ENCODE measurements around the gene SERPINA7.
"Not testable (repeated sequence)": the region's sequence is repeated elsewhere in the genome, so short reads cannot be mapped to it uniquely, and the experiment has no call there.

The SERPINA7 gene

DNA sequence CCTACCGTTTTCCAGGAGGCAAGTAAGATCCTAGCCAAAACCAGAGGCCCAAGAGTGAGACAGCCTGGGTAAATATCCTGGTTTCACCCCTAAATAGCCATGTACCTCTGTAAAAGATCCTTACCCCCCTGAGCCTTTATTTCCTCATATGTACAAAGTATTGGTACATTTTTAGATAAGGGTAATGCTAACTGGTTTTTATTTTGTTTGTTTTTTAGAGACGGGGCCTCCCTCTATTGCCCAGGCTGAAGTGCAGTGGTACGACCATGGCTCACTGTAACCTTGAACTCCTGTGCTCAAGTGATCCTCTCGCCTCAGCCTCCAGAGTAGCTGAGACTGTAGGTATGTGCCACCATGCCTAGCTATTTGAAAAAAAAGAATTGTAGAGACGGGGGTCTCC lies 29.4 kb downstream of the SERPINA7 start:
- no peak for TF ChIP-seq EZH2 (IDR thresholded peaks at IDR 0.05; ENCODE audit: borderline replicate concordance, low read length)
- TF ChIP-seq, protein P1, sequence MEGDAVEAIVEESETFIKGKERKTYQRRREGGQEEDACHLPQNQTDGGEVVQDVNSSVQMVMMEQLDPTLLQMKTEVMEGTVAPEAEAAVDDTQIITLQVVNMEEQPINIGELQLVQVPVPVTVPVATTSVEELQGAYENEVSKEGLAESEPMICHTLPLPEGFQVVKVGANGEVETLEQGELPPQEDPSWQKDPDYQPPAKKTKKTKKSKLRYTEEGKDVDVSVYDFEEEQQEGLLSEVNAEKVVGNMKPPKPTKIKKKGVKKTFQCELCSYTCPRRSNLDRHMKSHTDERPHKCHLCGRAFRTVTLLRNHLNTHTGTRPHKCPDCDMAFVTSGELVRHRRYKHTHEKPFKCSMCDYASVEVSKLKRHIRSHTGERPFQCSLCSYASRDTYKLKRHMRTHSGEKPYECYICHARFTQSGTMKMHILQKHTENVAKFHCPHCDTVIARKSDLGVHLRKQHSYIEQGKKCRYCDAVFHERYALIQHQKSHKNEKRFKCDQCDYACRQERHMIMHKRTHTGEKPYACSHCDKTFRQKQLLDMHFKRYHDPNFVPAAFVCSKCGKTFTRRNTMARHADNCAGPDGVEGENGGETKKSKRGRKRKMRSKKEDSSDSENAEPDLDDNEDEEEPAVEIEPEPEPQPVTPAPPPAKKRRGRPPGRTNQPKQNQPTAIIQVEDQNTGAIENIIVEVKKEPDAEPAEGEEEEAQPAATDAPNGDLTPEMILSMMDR (IDR thresholded peaks at IDR 0.05; ENCODE audit: low read length): no peak
- H3K4me1 ChIP-seq (ENCODE audit: insufficient read depth, low read length, severe bottlenecking): no peaks in the 10 kb centered on the region
- H3K79me2 ChIP-seq (ENCODE audit: insufficient read depth, low read length): no peaks in the 10 kb centered on the region
- H3F3A ChIP-seq (ENCODE audit: insufficient read depth, low read length): no peaks in the 10 kb centered on the region
- H3K36me3 ChIP-seq (ENCODE audit: insufficient read depth, low read length): no peaks in the 10 kb centered on the region
- H2AFZ ChIP-seq (ENCODE audit: low read length): no peak overlapping the region
- H3K27me3 ChIP-seq (ENCODE audit: insufficient read depth, low read length): no peaks in the 10 kb centered on the region
- no peak overlapping the region for H3K4me2 ChIP-seq (ENCODE audit: low read length)
- no peak overlapping the region for H3K4me3 ChIP-seq (ENCODE audit: low read depth, low read length, poor library complexity, severe bottlenecking)
- H3K9me3 ChIP-seq (ENCODE audit: low read length): no peaks in the 10 kb centered on the region
- no peaks in the 10 kb centered on the region for H4K20me1 ChIP-seq (ENCODE audit: insufficient read depth, low read length)
- no peak overlapping the region for H3K9ac ChIP-seq (ENCODE audit: low read length)
- H3K27ac ChIP-seq (ENCODE audit: low read depth, low read length, poor library complexity, severe bottlenecking): no peak overlapping the region
- H3K9me2 ChIP-seq (ENCODE audit: low read depth, low read length): no peaks in the 10 kb centered on the region

DNA sequence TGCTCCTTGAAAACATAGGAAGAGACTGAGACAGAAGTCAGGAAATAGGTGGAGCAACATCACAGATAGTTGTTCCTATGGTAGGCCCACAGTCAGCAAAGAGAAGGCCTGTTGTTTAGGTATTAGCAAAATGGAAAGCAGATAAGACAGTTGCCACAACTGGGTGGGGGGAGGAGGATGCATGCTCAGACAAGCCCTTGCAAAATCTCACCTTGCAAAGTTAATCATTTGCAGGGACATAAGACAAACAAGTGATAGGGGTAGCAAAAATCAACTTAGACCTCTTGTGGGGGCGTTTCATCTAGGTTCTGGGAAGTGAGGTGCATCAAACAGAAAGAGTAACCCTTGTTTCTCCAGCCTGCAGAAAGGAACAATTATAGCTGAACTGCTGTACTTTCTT lies 30.7 kb downstream of the SERPINA7 start:
- H3K4me2 ChIP-seq (ENCODE audit: low read length): no peak overlapping the region
- no peak for TF ChIP-seq EZH2 (IDR thresholded peaks at IDR 0.05; ENCODE audit: borderline replicate concordance, low read length)
- TF ChIP-seq, protein P1 (IDR thresholded peaks at IDR 0.05; ENCODE audit: low read length): no peak
- no peak overlapping the region for H3K9ac ChIP-seq (ENCODE audit: low read length)
- no peaks in the 10 kb centered on the region for H3K4me1 ChIP-seq (ENCODE audit: insufficient read depth, low read length, severe bottlenecking)
- no peaks in the 10 kb centered on the region for H3K36me3 ChIP-seq (ENCODE audit: insufficient read depth, low read length)
- H3K27ac ChIP-seq (ENCODE audit: low read depth, low read length, poor library complexity, severe bottlenecking): no peak overlapping the region
- no peaks in the 10 kb centered on the region for H4K20me1 ChIP-seq (ENCODE audit: insufficient read depth, low read length)
- H3K27me3 ChIP-seq (ENCODE audit: insufficient read depth, low read length): no peaks in the 10 kb centered on the region
- no peaks in the 10 kb centered on the region for H3K9me2 ChIP-seq (ENCODE audit: low read depth, low read length)
- H3K9me3 ChIP-seq (ENCODE audit: low read length): no peaks in the 10 kb centered on the region
- no peak overlapping the region for H3K4me3 ChIP-seq (ENCODE audit: low read depth, low read length, poor library complexity, severe bottlenecking)
- H3F3A ChIP-seq (ENCODE audit: insufficient read depth, low read length): no peaks in the 10 kb centered on the region
- H3K79me2 ChIP-seq (ENCODE audit: insufficient read depth, low read length): no peaks in the 10 kb centered on the region
- no peak overlapping the region for H2AFZ ChIP-seq (ENCODE audit: low read length)

DNA sequence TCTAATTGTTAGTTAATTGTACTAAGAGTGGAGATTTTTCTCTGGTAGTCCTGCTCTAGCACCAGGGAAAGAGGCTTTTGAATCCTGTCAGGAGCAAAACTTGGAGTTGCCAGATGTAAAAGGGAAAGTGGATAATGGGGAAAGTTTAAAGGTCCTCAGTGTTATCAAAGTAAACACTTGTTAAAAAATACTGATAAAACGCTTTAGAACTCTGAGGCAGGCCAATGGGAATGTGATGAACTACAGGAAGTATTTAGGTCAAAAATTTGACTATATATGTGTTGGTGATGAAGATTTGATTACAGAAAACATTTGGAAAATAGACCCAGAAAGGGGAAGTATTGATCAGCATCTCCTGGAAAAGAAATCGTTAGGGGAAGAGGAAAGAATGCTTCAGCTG lies 32.8 kb downstream of the SERPINA7 start:
- H3K9me3 ChIP-seq (ENCODE audit: low read length): no peaks in the 10 kb centered on the region
- no peak overlapping the region for H3K4me3 ChIP-seq (ENCODE audit: low read depth, low read length, poor library complexity, severe bottlenecking)
- no peaks in the 10 kb centered on the region for H3K9me2 ChIP-seq (ENCODE audit: low read depth, low read length)
- H3K4me2 ChIP-seq (ENCODE audit: low read length): no peak overlapping the region
- H3F3A ChIP-seq (ENCODE audit: insufficient read depth, low read length): no peaks in the 10 kb centered on the region
- no peak overlapping the region for H2AFZ ChIP-seq (ENCODE audit: low read length)
- no peaks in the 10 kb centered on the region for H3K27me3 ChIP-seq (ENCODE audit: insufficient read depth, low read length)
- H3K4me1 ChIP-seq (ENCODE audit: insufficient read depth, low read length, severe bottlenecking): no peaks in the 10 kb centered on the region
- H4K20me1 ChIP-seq (ENCODE audit: insufficient read depth, low read length): no peaks in the 10 kb centered on the region
- no peaks in the 10 kb centered on the region for H3K79me2 ChIP-seq (ENCODE audit: insufficient read depth, low read length)
- H3K36me3 ChIP-seq (ENCODE audit: insufficient read depth, low read length): no peaks in the 10 kb centered on the region
- no peak overlapping the region for H3K27ac ChIP-seq (ENCODE audit: low read depth, low read length, poor library complexity, severe bottlenecking)
- no peak overlapping the region for H3K9ac ChIP-seq (ENCODE audit: low read length)
- TF ChIP-seq, protein P1 (IDR thresholded peaks at IDR 0.05; ENCODE audit: low read length): no peak
- no peak for TF ChIP-seq EZH2 (IDR thresholded peaks at IDR 0.05; ENCODE audit: borderline replicate concordance, low read length)

DNA sequence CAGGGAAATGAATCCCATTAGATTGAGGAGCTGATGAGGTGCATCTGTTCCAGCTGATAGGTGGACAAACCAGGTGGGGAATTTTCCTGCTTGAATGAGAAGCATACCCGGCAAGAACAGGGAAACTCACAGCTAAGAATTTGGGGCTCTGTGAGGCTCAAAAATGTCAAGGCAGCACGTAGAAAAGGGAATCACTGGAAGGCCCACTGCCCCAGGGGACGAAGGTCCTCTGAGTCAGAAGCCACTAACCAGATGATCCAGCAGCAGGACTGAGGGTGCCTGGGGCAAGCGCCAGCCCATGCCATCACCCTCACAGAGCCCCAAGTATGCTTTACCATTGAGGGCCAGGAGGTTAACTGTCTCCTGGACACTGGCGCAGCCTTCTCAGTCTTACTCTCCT lies 37.9 kb downstream of the SERPINA7 start:
- not testable (repeated sequence) for H3K9me2 ChIP-seq (ENCODE audit: low read depth, low read length); H3K36me3 ChIP-seq (ENCODE audit: insufficient read depth, low read length); H3K4me2 ChIP-seq (ENCODE audit: low read length); H4K20me1 ChIP-seq (ENCODE audit: insufficient read depth, low read length); H3K9me3 ChIP-seq (ENCODE audit: low read length); H2AFZ ChIP-seq (ENCODE audit: low read length); H3K4me1 ChIP-seq (ENCODE audit: insufficient read depth, low read length, severe bottlenecking); H3K4me3 ChIP-seq (ENCODE audit: low read depth, low read length, poor library complexity, severe bottlenecking); H3K79me2 ChIP-seq (ENCODE audit: insufficient read depth, low read length); H3F3A ChIP-seq (ENCODE audit: insufficient read depth, low read length); H3K27me3 ChIP-seq (ENCODE audit: insufficient read depth, low read length); H3K27ac ChIP-seq (ENCODE audit: low read depth, low read length, poor library complexity, severe bottlenecking); H3K9ac ChIP-seq (ENCODE audit: low read length)

Data from OCI-LY1 (cell line).